ENCODE measurements around the gene DNAH17.

GRCh38 chr17:78528541-78528940, 48.7 kb downstream of the DNAH17 start:
- TF ChIP-seq TEAD4 (IDR thresholded peaks at IDR 0.05; ENCODE audit: borderline replicate concordance, insufficient read depth) (no peak), MXI1 (IDR thresholded peaks at IDR 0.05; ENCODE audit: low read depth, low read length) (no peak), POLR2AphosphoS5 (IDR thresholded peaks at IDR 0.05; ENCODE audit: low read depth, low read length) (no peak), CTCF (IDR thresholded peaks at IDR 0.05) (no peak), REST (IDR thresholded peaks at IDR 0.05; ENCODE audit: low read depth, low read length) (no peak), EZH2phosphoT487 (IDR thresholded peaks at IDR 0.05; ENCODE audit: borderline replicate concordance, low read depth) (no peak), RAD21 (IDR thresholded peaks at IDR 0.05; ENCODE audit: low read length) (no peak)

Measured in SK-N-SH (cell line).